ENCODE measurements around the gene ITGA11.

GRCh38 chr15:68375191-68375631 lies 56.8 kb downstream of the ITGA11 start:
- TF ChIP-seq RAD21 (IDR thresholded peaks at IDR 0.05; ENCODE audit: low read length) (no peak), POLR2A (IDR thresholded peaks at IDR 0.05; ENCODE audit: low read depth, low read length) (no peak)

All from IMR-90 (cell line).